GM18861 (cell line): Measurements from ENCODE around the gene CAPN5.
A peak's percentile ranks its signal among the peaks of the same experiment; 100 is the strongest.

ENCODE experiments used
- ATAC-seq: cut with Tn5 transposase; IDR thresholded peaks from one replicate; pipeline ENCODE4 v1.9.1; 2021; ENCODE audit not compliant: unreplicated experiment

Gene CAPN5

DNA sequence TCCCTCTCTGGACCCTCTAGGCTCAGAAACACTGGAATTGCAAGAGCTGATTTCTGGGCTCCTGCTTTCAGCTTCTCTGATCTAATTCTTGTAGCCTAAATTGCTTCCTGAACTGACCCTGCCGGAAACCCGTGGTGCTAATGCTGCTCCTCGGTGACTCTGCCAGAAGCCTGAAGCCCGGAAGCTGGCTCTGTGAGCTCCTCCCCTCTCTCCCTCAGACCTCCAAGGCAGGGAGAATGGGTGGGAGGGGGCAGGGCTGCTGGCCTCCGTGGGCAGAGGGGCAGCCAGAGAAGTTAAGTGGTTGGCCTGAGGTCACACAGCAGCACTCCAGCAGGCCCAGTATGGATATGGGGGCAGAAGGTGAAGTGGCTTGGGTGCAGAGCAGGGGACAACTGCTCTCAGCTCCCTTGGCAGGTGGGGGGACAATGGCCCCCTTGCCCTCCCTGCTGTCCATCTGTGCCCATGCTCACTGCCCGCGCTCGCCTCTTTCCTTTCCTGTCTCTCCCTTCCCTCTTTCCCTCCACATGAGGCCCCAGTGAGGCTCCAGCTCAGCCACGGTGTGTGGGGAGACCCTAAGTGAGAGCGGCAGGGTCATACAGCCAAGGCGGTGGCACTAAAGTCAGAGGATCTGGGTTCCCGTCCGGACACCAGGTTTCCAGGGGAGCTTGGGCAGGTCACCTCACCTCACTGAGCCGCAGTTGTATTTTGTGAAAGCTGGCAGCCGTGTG, 16.2 kb downstream of the CAPN5 start:
- ATAC-seq: no peak

DNA sequence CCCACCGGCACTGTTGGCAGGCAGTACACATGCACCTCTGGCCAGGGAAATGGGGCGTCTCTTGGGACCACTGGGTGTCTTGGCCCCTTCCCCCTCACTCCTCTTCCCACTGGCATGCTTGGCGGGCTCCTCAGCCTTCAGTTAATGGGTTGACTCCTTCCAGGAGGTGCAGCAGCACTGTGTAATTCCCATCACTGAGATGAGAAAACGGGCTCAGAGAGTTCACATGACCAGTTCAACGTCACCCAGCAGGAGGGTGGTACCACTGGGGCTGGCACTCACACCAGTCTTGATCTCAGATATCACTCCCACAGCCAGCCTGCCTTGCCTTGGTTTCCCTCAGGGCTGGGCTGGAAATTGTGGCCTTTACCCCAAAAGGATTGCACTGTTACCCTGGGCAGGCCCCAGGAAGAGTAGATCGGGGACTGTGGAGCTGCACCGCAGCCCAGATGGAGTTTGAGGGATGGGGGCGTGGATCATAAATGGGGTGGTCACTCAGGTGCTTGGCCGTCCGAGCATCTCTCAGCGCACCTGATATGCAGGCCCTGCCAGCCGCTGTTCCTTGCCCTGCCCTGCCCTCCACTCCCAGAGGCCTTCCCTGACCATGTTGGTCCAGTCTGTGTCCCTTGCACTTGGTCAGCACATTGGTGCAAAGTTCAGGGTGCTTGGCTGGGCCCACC, 16.9 kb downstream of the CAPN5 start:
- no peak for ATAC-seq

DNA sequence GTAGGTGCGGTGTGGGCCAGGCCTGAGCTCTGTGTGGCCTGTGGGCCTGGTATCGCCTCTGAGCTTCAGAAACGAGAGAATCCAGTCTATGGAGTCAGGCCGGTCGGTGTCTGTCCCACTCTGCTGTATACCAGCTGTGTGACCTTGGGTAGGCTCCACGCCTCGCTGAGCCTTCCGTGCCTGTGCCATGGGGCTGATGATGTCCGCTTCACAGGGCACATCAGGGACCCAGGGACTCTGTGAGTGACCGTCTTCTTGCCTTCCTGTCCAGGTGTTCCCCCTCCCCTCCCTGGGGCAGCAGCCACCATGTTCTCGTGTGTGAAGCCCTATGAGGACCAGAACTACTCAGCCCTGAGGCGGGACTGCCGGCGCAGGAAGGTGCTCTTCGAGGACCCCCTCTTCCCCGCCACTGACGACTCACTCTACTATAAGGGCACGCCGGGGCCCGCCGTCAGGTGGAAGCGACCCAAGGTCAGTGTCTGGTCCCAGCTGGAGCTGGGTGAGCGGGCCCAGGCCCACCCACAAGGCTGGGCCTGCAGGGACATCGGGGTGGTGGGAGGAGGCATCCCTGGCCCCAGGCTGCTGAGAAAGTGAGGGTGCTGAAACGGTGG, 17.9 kb downstream of the CAPN5 start:
- no peak for ATAC-seq

DNA sequence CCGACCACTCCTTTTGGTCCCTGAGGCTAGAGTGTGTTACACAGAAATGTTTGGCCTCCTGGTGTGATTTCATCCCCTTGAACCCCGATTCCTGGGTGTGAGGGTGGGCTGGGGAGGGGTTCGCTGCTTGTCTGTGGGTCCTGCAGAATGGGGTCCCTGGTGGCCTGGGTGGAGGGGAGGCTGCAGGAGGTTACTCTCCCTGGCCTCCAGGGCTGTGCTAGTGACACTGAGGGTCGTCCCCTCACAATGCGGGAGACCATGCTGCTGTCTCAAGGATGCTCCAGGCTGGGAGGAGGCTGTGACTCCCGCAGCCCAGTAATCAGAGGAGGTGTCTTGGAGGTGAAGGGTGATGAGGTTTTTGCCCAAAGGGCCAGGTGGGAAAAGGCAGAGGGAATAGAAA, 18.9 kb downstream of the CAPN5 start:
- ATAC-seq: no peak

DNA sequence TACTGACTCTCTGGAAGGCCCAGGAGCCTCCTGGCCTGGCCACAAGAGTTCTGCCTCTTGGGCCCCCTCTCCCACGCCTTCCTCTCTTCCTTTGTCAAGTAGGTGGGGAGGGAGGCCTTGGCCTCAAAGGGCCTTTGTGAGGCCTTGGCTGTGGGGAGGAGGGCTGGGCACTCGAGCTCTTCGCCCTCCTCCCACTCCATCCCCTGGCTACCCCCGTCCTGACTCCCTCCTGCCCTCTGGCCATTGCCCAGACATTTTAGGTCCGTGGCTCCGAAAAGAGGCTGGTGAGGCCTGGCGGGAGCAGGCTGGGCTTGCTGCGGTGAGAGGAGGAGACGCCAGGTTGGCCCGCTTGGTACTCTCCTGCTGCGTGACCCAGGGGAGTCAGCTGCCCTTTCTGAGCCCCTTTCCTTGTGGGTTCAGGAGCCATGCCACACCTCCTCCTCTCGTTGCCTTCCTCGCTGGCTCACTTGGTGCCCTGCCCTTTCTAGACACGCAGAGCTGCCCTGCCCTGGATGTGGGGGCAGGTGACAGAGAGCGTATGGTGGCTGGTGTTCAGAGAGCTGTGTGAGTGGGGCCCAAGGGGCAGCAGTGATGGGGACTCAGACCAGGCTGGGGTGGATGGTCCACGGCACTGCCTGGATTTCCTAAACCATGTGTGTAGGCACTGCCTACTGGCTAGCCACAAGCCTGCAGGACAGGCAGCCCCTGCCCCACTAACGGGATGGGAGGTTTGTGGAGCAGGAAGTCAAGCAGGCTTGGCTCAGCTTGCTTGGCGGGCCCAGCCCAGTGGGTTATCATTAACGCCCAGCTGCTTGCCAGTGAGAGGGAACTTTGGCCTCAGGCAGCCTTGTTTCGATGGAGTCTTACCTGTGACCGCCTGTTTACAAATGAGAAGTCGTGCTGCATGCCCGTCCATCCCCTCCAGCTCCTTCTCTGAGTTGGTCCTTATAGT, 20.0 kb downstream of the CAPN5 start:
- no peak for ATAC-seq

DNA sequence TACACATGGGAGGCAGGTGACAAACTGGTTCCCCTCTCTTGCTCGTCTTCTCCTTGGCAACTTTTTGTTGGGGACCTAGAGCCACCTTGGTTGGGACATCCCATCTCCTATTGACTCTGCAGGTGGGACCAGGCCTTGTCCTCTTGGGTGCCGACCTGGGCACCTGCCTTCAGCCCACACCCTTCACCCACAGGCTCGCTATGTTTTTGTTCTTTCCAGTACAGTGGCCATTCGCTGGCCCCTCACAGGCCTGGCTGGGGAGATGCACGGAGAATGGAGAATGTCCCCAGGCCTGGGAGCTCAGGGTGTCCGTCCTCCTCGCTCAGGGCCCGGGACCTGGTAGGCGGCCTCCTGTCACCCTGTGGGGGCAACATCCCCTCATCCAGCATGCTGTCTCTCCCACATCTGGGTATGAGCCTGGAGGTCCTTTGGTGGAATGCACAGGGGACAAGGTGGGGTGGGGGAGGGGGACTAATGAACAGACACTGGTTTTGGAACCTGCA, 21.0 kb downstream of the CAPN5 start:
- no peak for ATAC-seq

DNA sequence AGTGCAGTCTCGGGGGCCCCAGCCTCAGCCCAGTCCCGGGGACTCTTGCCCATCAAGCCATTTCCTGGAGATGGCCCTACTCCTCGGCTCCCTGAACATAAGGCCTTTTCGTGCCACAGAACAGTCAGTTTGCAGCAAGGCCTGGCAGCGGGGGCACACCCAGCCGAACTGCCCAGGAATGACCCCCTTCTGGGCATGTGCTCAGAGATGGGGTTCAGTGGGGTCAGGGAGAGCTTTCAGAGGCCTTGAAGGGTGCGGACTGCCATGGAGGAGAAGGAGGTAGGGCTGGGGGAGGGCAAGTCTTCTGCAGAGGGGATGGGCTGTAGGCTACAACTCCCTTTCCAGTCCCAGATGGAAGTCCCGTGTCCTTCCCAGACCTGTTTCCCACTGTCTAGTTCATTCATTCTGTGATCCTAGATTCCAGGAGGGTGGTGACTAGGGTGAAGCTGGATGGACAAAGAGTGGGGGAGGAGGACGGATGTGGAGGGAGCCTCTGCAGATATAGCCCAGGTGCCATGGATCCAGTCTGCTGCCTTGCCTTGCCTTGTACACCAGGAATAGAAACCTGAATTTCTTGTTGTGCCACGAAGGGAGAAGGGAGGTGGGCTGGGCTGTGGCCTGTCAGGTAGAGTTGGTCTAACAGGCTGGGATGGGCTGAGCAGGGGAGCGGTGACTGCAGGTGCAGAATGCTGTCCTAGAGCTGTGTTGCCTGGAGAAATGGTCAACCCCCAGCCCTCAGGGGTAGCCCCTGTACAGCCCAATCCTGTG, 21.6 kb downstream of the CAPN5 start:
- ATAC-seq: no peak

DNA sequence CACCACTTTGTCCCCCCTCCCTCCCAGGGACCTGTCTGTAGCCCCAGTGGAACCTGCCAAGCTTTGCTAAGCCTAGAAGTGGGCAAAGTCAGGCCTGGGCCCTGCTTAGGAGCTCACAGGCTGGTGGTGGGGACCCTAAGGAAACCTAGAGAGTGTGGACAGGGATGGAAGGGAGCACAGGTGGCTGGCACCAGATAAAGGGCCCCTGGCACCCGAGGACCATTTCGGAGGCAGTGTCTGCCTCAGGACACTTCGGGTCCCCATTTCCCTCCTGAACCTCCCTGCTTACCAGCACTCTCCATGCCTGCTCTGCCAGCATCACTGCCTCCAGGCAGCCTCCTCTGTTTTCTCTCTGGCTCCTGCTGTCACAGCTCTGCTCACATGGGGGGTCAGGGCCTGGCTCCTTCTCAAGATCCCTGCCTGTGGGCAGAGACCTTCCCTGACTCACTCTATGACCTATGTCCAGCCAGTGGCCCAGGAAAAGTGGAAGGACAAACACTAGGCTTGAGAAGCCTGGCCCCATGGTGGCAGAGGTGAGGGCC, 22.3 kb downstream of the CAPN5 start:
- ATAC-seq: no peak

DNA sequence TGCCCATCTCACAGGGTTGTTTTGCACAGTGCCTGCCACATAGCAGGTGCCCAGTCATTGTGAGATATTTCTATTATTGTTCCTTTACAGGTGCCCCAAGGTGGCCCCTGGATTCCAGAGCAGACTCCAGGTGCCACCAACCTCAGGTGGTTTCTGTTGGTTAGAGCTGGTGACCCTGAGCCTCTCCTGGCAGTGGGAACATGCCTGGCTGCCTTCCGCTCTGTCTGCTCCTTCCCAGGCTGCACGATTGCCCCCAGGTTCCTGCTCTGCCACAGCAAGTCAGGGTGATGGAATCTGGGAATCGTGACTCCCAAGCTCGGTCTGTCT, 23.2 kb downstream of the CAPN5 start:
- no peak for ATAC-seq

DNA sequence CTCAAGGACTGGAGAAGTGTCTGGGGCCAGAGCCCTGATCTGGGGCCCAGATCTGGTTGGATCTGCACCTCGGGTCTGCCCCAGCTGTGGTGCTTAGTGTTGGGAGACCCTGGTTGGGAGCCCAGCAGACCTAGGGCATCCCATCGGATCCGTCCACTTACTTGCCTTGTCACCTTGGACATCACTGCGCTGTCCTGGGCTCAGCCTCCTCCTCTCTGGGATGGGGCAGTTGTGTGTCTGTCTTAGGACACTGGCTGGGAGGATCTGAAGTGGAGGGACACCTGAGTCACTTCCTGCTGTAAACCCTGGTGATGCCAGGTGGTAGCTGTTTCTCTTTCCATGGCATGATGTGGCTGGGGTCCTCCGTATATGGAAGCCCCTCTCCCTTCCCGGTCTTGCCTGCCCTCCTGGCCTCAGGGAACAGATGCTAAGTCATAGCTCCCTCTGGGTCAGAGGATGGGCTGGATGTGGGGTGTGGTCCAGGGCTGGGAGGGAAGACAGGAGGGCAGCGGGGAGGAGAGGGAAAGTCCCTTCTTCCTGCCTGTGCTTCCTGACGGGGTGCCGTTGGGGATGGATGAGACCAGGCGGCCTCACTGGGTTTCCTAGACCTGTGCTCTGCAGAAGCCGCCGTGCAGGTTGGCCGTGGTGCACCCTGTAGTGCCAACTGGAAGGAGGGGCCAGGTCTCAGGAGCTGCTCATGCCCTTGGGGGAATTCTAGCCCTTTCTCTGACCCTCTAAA, 23.8 kb downstream of the CAPN5 start:
- ATAC-seq: no peak

DNA sequence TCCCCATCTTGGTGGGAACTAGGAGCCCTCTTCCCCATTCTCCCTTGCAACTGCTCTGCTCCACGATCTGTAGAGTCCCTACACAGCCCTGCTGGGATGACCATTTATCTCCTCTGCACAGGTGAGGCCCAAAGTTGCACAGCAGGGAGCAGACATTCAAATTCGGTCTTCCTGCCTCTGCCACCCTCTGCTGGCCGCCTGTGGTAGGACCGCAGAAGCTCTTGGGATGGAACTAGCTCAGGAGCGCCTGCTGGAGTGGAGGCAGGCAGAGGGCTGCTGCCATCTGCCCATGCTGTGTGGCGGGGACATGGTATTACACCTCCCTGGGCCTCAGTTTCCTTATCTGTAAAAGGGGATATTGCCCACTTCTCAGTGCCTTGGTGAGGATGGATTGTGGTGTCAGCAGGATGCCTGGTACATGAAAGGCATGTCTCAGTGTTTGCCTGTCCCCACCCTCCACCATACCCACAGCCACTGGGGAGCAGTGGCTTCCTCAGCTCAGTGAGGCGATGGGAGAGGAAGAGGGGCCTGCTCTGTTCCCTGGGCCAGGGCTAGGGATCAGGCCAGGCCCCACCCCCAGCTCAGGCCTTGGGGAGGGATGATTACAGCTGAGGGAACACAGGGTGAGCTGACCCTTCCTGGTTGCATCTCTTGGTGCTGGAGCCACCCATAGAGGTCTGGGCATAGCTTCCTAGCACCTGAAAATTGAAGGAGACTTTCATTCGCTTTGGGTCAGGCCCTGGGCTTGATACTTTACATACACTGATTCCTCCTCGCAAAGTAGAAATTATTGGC, 24.6 kb downstream of the CAPN5 start:
- peak; percentile 87 for ATAC-seq

DNA sequence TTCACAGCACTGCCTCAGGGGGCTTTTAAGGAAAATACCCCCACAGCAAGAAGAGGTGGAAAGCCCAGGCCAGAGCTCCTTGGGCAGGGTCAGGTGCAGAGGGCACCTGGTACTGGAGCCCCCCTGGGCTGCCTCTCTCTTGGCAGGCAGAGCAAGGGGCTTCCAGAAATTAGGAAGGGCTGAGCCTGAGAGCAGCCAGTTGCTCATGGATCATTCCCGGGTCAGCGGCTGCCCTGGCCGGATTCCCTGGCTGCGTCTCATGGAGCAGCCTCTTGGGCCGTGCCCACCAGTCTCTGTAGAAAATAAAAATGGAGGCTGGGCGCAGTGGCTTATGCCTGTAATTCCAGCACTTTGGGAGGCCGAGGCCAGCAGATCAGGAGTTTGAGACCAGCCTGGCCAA, 25.6 kb downstream of the CAPN5 start:
- ATAC-seq: no peak

DNA sequence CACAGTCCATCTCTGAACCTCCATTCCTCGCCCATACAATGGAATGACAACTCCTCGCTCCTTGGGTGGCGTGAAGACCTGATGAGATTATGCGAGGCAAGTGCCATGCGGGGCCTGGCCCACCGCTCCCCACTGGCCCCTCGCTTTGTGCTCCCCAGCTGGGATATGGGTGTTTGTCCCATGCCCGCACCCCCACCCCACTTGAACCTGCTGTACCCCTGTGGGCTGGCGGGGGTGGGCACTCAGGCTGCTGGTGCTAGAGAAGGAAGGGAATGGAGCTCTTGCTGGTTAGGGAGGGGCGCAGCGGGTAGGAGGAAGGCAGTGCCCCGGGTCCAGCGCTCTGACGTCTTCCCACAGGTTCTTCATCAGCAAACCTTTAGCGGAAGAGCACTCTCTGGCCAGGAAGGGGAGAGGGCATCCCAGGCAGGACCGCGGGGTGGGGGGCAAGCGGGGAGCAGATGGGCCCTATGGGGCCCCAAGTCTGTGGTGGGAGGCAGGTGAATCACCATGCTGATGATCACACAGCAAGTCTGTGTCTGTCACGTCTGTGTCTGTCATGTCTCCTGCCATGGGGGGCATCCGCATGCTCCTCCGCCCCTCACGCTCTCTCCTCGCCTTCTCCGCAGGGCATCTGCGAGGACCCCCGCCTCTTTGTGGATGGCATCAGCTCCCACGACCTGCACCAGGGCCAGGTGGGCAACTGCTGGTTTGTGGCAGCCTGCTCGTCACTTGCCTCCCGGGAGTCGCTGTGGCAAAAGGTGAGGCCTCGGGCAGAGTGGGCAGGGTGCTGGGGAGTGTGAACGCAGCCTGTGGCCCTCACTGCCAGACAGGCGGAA, 26.5 kb downstream of the CAPN5 start:
- ATAC-seq: no peak

DNA sequence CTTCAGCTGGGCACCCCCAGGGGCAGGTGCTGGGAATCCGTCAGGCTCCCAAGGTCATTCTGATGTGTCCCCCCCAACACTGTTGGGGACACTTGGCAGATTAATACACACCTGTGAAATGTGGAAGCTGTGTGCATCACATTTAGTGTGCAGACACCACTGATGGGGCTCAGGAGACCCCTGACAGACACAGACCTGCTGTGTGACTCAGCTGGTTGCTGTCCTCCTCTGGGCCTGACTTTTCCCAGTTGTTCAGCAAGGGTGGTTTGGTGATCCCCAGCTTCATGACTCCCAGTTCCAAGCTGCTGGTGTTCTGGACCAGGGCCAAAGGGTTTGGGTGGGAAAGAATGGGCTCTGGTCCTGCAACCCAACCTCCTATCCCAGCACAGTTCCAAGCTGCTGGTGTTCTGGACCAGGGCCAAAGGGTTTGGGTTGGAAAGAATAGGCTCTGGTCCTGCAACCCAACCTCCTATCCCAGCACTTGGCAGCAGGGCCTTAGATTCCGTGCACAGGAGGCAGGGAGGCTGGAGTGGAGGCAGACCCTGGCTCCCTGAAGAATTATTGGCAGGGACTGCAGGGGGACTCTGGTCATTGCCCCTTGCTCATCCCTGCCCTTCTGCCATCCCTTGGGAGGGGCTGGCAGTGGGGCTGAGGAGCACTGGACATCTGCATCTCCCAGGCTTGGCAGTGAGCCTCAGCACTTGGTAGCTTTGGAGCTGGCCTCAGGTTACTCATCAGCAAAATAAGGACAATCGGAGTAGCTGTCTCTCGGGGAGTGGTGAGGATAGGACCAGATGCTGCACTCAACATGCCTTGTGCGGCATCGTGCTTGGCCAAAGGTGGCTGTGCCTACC, 27.4 kb downstream of the CAPN5 start:
- ATAC-seq: no peak

DNA sequence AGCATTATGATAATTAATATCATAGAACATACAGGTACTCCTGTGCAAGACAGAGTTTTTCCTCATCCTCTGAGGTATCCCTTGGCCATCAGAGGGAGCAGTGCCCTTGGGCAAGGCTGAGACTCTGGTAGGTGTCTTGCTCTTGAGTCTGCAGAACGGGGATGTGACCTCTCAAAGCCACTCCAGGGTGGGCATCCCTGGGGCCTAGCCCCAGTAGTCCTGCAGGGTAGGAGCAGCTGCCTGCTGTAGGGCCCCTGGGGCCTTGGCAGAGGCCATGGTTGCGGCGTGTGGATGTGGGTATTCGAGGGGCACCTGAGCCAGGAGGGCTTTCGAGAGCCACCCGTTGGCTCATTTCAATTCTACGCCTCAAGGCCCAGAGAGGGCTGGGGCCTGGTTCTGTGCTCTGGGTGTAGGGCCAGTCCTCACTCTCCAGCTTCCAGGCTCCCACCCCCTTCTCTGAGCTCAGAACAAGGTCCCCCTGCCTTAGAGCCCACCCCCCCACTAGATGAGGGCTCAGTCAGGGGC, 28.1 kb downstream of the CAPN5 start:
- ATAC-seq: no peak
